ENCODE data around the gene PTPRA.
"Not testable (repeated sequence)": the region's sequence is repeated elsewhere in the genome, so short reads cannot be mapped to it uniquely, and the experiment has no call there.

The PTPRA gene

GRCh38 chr20:3010985-3011723, 137.9 kb downstream of the PTPRA start:
- DNase-seq: peak; percentile 23

GRCh38 chr20:3011752-3012151, 138.5 kb downstream of the PTPRA start:
- DNase-seq: no peak

GRCh38 chr20:3013771-3014170, 140.5 kb downstream of the PTPRA start:
- no peak for DNase-seq

- DNase-seq: no peak
Measured at GRCh38 chr20:3014179-3014578, 140.9 kb downstream of the PTPRA start.

GRCh38 chr20:3014662-3015061, 141.4 kb downstream of the PTPRA start:
- no peak for DNase-seq

GRCh38 chr20:3015302-3015701, 142.0 kb downstream of the PTPRA start:
- DNase-seq: not testable (repeated sequence)

- no peak for DNase-seq
Measured at GRCh38 chr20:3021327-3021726, 148.0 kb downstream of the PTPRA start.

- no peak for DNase-seq
Measured at GRCh38 chr20:3021777-3022176, 148.5 kb downstream of the PTPRA start.

- DNase-seq: not testable (repeated sequence)
Measured at GRCh38 chr20:3022559-3023490, 149.5 kb downstream of the PTPRA start.

GRCh38 chr20:3027987-3028386, 154.7 kb downstream of the PTPRA start:
- no peak for DNase-seq

- DNase-seq: no peak
Measured at GRCh38 chr20:3031524-3032147, 158.4 kb downstream of the PTPRA start.

GRCh38 chr20:3032624-3033023, 159.3 kb downstream of the PTPRA start:
- DNase-seq: no peak

GRCh38 chr20:3037654-3038053, 164.4 kb downstream of the PTPRA start:
- DNase-seq: no peak

- no peak for DNase-seq
Measured at GRCh38 chr20:3038454-3038853, 165.2 kb downstream of the PTPRA start.

GRCh38 chr20:3039426-3039825, 166.1 kb downstream of the PTPRA start:
- no peak for DNase-seq

- no peak for DNase-seq
Measured at GRCh38 chr20:3040086-3040485, 166.8 kb downstream of the PTPRA start.

GRCh38 chr20:3041854-3042409, 168.7 kb downstream of the PTPRA start:
- DNase-seq: no peak

- no peak for DNase-seq
Measured at GRCh38 chr20:3042625-3043024, 169.3 kb downstream of the PTPRA start.

- DNase-seq: no peak
Measured at GRCh38 chr20:3043322-3043721, 170.0 kb downstream of the PTPRA start, which contains the start of gene GNRH2. GNRH2 (plus strand) TSS chr20:3043622; CDS start chr20:3044415, 793 bp downstream.

GRCh38 chr20:3044336-3044965, 171.2 kb downstream of the PTPRA start:
- no peak for DNase-seq

- peak; percentile 77 for DNase-seq
Measured at GRCh38 chr20:3045042-3045815, 171.9 kb downstream of the PTPRA start.

All from fibroblast of skin of back (primary cell).